Neural cell (in vitro differentiated cells): ENCODE measurements around the gene GPC3. TPM values are rescaled to one million over a fixed set of nuclear protein-coding genes. Genes with fewer than 3 reads are reported as not detected.

Source experiments
- H2AFZ ChIP-seq: fragments of 200-600, 300-800 bp; sonication (generic), shearing (Covaris generic); 2 replicates; pipeline ENCODE4 v1.6.0; 2014; ENCODE audit warnings: low read depth, mild to moderate bottlenecking, antibody characterized with exemption, low read length, moderate library complexity
- H3F3A ChIP-seq: fragments of 200-600 bp; shearing (Covaris generic); 2 replicates; pipeline ENCODE4 v1.6.1; 2016; ENCODE audit warnings: mild to moderate bottlenecking, moderate library complexity, mixed read lengths, antibody characterized with exemption, low read length; ENCODE audit not compliant: insufficient read depth, poor library complexity, severe bottlenecking
- H3K27ac ChIP-seq: fragments of 200-600, 300-800 bp; sonication (generic), shearing (Covaris generic); 2 replicates; pipeline ENCODE4 v1.5.1; 2014; ENCODE audit warnings: mild to moderate bottlenecking, low read length, moderate library complexity
- H3K27me3 ChIP-seq: fragments of 300-800, 200-600 bp; sonication (generic), shearing (Covaris generic); 2 replicates; pipeline ENCODE4 v1.6.0; 2014; ENCODE audit warnings: mild to moderate bottlenecking, low read depth, low read length, moderate library complexity; ENCODE audit not compliant: insufficient read depth
- H3K36me3 ChIP-seq: fragments of 300-800, 200-600 bp; sonication (generic), shearing (Covaris generic); 2 replicates; pipeline ENCODE4 v1.5.1; 2014; ENCODE audit warnings: mild to moderate bottlenecking, antibody characterized with exemption, low read length, moderate library complexity; ENCODE audit not compliant: insufficient read depth
- H3K4me2 ChIP-seq: fragments of 300-800, 200-600 bp; sonication (generic), shearing (Covaris generic); 2 replicates; pipeline ENCODE4 v1.6.0; 2014; ENCODE audit warnings: mild to moderate bottlenecking, low read length
- H3K4me3 ChIP-seq: fragments of 300-800, 200-600 bp; sonication (generic), shearing (Covaris generic); 2 replicates; pipeline ENCODE4 v1.5.1; 2014; ENCODE audit warnings: mild to moderate bottlenecking, low read length, moderate library complexity
- H3K79me2 ChIP-seq: fragments of 200-600 bp; shearing (Covaris generic); replicated peaks from 2 replicates; pipeline ENCODE4 v1.6.0; 2014; ENCODE audit warnings: mild to moderate bottlenecking, low read length, moderate library complexity; ENCODE audit not compliant: insufficient read depth
- H3K9ac ChIP-seq: fragments of 300-800, 200-600 bp; sonication (generic), shearing (Covaris generic); 2 replicates; pipeline ENCODE4 v1.6.1; 2016; ENCODE audit warnings: mild to moderate bottlenecking, low read length, mixed read lengths
- H3K9me2 ChIP-seq: fragments of 200-600 bp; shearing (Covaris generic); 2 replicates; pipeline ENCODE4 v1.6.1; 2016; ENCODE audit warnings: mild to moderate bottlenecking, low read length, mixed read lengths; ENCODE audit not compliant: insufficient read depth
- H3K9me3 ChIP-seq: fragments of 200-600, 300-800 bp; sonication (generic), shearing (Covaris generic); 2 replicates; pipeline ENCODE4 v1.6.1; 2016; ENCODE audit warnings: mild to moderate bottlenecking, mixed run types, low read length, moderate library complexity, mixed read lengths
- H4K20me1 ChIP-seq: fragments of 200-600 bp; shearing (Covaris generic); 2 replicates; pipeline ENCODE4 v1.6.1; 2016; ENCODE audit warnings: mild to moderate bottlenecking, mixed run types; ENCODE audit not compliant: insufficient read depth
- CTCF ChIP-seq: fragments of 450-650 bp; IDR thresholded peaks from 2 replicates; pipeline ENCODE4 v1.5.1; 2014; ENCODE audit warnings: antibody characterized with exemption, mild to moderate bottlenecking, moderate library complexity; ENCODE audit not compliant: poor library complexity, severe bottlenecking
- EP300 ChIP-seq: fragments of 450-650 bp; conservative IDR thresholded peaks from 2 replicates; pipeline ENCODE4 v1.6.1; 2014; ENCODE audit warnings: antibody characterized with exemption, mild to moderate bottlenecking, moderate library complexity; ENCODE audit not compliant: poor library complexity, severe bottlenecking
- EZH2 ChIP-seq: fragments of 200-600, 300-800 bp; shearing (Covaris generic), sonication (generic); IDR thresholded peaks from 2 replicates; pipeline ENCODE4 v1.6.1; 2014; ENCODE audit warnings: antibody characterized with exemption, low read length, borderline replicate concordance, mild to moderate bottlenecking; ENCODE audit not compliant: insufficient read depth, poor library complexity, severe bottlenecking
- MXI1 ChIP-seq: fragments of 450-650 bp; conservative IDR thresholded peaks from 2 replicates; pipeline ENCODE4 v1.6.1; 2014; ENCODE audit warnings: antibody characterized with exemption, mild to moderate bottlenecking; ENCODE audit not compliant: poor library complexity, severe bottlenecking
- POLR2AphosphoS5 ChIP-seq: IDR thresholded peaks from 2 replicates; pipeline ENCODE4 v1.6.1; 2012
- RAD21 ChIP-seq: fragments of 450-650 bp; conservative IDR thresholded peaks from 2 replicates; pipeline ENCODE4 v1.6.1; 2014; ENCODE audit warnings: antibody characterized with exemption, mild to moderate bottlenecking, moderate library complexity
- REST ChIP-seq: IDR thresholded peaks from 2 replicates; pipeline ENCODE4 v1.6.1; 2012; ENCODE audit warnings: borderline replicate concordance
- SMC3 ChIP-seq: fragments of 450-650 bp; conservative IDR thresholded peaks from 2 replicates; pipeline ENCODE4 v1.6.1; 2014; ENCODE audit warnings: antibody characterized with exemption, mild to moderate bottlenecking, moderate library complexity; ENCODE audit not compliant: poor library complexity
- TAF1 ChIP-seq: IDR thresholded peaks from 2 replicates; pipeline ENCODE4 v1.6.1; 2012; ENCODE audit warnings: low read depth
- polyA plus RNA-seq: library from polyadenylated mRNA; depleted of rRNA; stranded (reverse); fragments of >200 nt; gene quantifications from 2 replicates; pipeline ENCODE4 v1.2.3, GENCODE V29; 2014

The GPC3 gene
- polyA plus RNA-seq, 1 donor from 2014 or later, result 2.1 TPM

GRCh38 chrX:133897593-133898163 is 87.7 kb downstream of the GPC3 start:
- TF ChIP-seq POLR2AphosphoS5 (no peak), CTCF (no peak), SMC3 (no peak)
- H3K4me3 ChIP-seq, result no peak overlapping the region
- H3K9ac ChIP-seq, result no peak overlapping the region
- H3K36me3 ChIP-seq, result no peaks in the 10 kb centered on the region
- H4K20me1 ChIP-seq, result no peaks in the 10 kb centered on the region
- H3K9me3 ChIP-seq, result no peaks in the 10 kb centered on the region
- no peak overlapping the region for H3K4me2 ChIP-seq
- no peak overlapping the region for H3K27ac ChIP-seq
- H3F3A ChIP-seq, result no peaks in the 10 kb centered on the region
- H3K27me3 ChIP-seq, result no peaks in the 10 kb centered on the region
- H3K9me2 ChIP-seq, result no peaks in the 10 kb centered on the region
- H3K79me2 ChIP-seq, result no peaks in the 10 kb centered on the region
- H2AFZ ChIP-seq, result no peak overlapping the region

- Histone ChIP-seq H3F3A (no peaks in the 10 kb centered on the region), H3K27ac (no peak overlapping the region), H4K20me1 (no peaks in the 10 kb centered on the region), H3K27me3 (no peaks in the 10 kb centered on the region), H3K9me2 (no peaks in the 10 kb centered on the region), H3K4me2 (no peak overlapping the region), H3K36me3 (no peaks in the 10 kb centered on the region), H3K9ac (no peak overlapping the region), H2AFZ (no peak overlapping the region), H3K4me3 (no peak overlapping the region), H3K9me3 (no peaks in the 10 kb centered on the region), H3K79me2 (no peaks in the 10 kb centered on the region)
- no peak for TF ChIP-seq SMC3
- TF ChIP-seq TAF1, result no peak
- no peak for TF ChIP-seq EP300
- no peak for TF ChIP-seq POLR2AphosphoS5
- TF ChIP-seq EZH2, result no peak
- TF ChIP-seq MXI1, result no peak
- no peak for TF ChIP-seq CTCF
- no peak for TF ChIP-seq RAD21
- no peak for TF ChIP-seq REST
These were observed 93.1 kb downstream of the GPC3 start for GRCh38 chrX:133892337-133892736.
